ENCODE data around the gene NPIPA2.
"Not testable (repeated sequence)": the region's sequence is repeated elsewhere in the genome, so short reads cannot be mapped to it uniquely, and the experiment has no call there.

DNA sequence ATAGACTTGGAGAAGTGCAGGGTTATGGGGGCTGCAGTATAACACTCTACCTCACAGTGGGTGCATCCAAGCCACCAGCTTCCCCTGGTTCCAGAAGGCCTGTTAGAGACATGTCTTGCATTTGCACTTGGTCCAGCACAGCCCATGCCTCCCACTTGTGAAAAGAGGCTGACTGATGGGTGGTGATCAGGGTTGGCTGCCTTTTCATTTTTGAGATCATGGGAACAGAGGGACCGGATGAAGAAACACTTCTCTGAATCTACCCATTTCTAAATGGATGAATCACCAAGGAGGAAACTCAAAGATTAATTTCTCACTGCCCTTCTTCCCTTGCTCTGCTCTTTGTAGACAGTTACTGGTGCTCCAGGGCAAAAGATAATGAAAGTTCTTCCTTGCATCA, 43.8 kb downstream of the NPIPA2 start:
- TF ChIP-seq, protein P1, sequence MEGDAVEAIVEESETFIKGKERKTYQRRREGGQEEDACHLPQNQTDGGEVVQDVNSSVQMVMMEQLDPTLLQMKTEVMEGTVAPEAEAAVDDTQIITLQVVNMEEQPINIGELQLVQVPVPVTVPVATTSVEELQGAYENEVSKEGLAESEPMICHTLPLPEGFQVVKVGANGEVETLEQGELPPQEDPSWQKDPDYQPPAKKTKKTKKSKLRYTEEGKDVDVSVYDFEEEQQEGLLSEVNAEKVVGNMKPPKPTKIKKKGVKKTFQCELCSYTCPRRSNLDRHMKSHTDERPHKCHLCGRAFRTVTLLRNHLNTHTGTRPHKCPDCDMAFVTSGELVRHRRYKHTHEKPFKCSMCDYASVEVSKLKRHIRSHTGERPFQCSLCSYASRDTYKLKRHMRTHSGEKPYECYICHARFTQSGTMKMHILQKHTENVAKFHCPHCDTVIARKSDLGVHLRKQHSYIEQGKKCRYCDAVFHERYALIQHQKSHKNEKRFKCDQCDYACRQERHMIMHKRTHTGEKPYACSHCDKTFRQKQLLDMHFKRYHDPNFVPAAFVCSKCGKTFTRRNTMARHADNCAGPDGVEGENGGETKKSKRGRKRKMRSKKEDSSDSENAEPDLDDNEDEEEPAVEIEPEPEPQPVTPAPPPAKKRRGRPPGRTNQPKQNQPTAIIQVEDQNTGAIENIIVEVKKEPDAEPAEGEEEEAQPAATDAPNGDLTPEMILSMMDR (IDR thresholded peaks at IDR 0.05 in 4 of 5, conservative IDR thresholded peaks at IDR 0.05 in 1 of 5): not testable (repeated sequence)
- TF ChIP-seq POLR2A (IDR thresholded peaks at IDR 0.05): not testable (repeated sequence)
